Liver (tissue), 9 donors: ENCODE measurements around the gene ZFP69B. TPM values are rescaled to one million over a fixed set of nuclear protein-coding genes. Genes with fewer than 3 reads are reported as not detected.

ENCODE experiments used
- DNase-seq: peaks from one replicate; pipeline ENCODE4 v3.0.0-alpha.2; 2017; ENCODE audit warnings: low spot score
- H3K27ac ChIP-seq, 2 donors: one replicate each; pipeline ENCODE4 v1.7.0; 2013; ENCODE audit warnings: inconsistent platforms in 2 of 2, low read length in 2 of 2, control low read depth in 1 of 2, low read depth in 1 of 2, mild to moderate bottlenecking in 1 of 2
- H3K27me3 ChIP-seq, 4 donors: one replicate each; pipeline versions ENCODE4 v1.6.1 to v1.7.0; 2013; ENCODE audit warnings: low read length in 3 of 4, inconsistent platforms in 1 of 4, mild to moderate bottlenecking in 1 of 4, moderate library complexity in 1 of 4; ENCODE audit not compliant: control insufficient read depth in 4 of 4, insufficient read depth in 4 of 4
- H3K36me3 ChIP-seq, 4 donors: one replicate each; pipeline versions ENCODE4 v1.6.1 to v1.7.0; 2013; ENCODE audit warnings: low read length in 3 of 4, mild to moderate bottlenecking in 3 of 4, low read depth in 1 of 4, moderate library complexity in 1 of 4; ENCODE audit not compliant: control insufficient read depth in 4 of 4, insufficient read depth in 3 of 4
- H3K4me1 ChIP-seq, 4 donors: one replicate each; pipeline versions ENCODE4 v1.6.1 to v1.7.0; 2013; ENCODE audit warnings: low read length in 3 of 4, mild to moderate bottlenecking in 3 of 4, moderate library complexity in 1 of 4; ENCODE audit not compliant: control insufficient read depth in 4 of 4, insufficient read depth in 4 of 4
- H3K4me3 ChIP-seq, 3 donors: one replicate each; pipeline versions ENCODE4 v1.6.1 to v1.7.0; 2013; ENCODE audit warnings: low read length in 3 of 3, control low read depth in 1 of 3, low read depth in 1 of 3, mild to moderate bottlenecking in 1 of 3
- H3K9ac ChIP-seq, 2 donors: one replicate each; pipeline ENCODE4 v1.7.0; 2013; ENCODE audit warnings: low read length in 2 of 2, mild to moderate bottlenecking in 2 of 2, moderate library complexity in 2 of 2, control low read depth in 1 of 2, low read depth in 1 of 2
- H3K9me3 ChIP-seq, 4 donors: one replicate each; pipeline versions ENCODE4 v1.6.1 to v1.7.0; 2013; ENCODE audit warnings: low read length in 3 of 4; ENCODE audit not compliant: control insufficient read depth in 4 of 4
- ATF3 ChIP-seq: IDR thresholded peaks from 2 replicates; pipeline ENCODE4 v1.6.1; 2016; ENCODE audit warnings: antibody characterized with exemption
- CTCF ChIP-seq: fragments of 150-350 bp; IDR thresholded peaks from 2 replicates; pipeline ENCODE4 v1.5.1; 2017; ENCODE audit warnings: improper control_type of control experiment, low read depth, low read length; ENCODE audit not compliant: missing input control
- EGR1 ChIP-seq, 2 donors: IDR thresholded peaks; 2 replicates each; pipeline ENCODE4 v1.6.1; 2016 to 2018; ENCODE audit warnings: antibody characterized with exemption in 2 of 2, low read depth in 2 of 2
- FOXA1 ChIP-seq: IDR thresholded peaks from 2 replicates; pipeline ENCODE4 v1.6.1; 2016; ENCODE audit warnings: antibody characterized with exemption
- FOXA2 ChIP-seq: IDR thresholded peaks from 2 replicates; pipeline ENCODE4 v1.6.1; 2016; ENCODE audit warnings: antibody characterized with exemption
- GABPA ChIP-seq, 2 donors: IDR thresholded peaks in 1 of 2; conservative IDR thresholded peaks in 1 of 2; 2 replicates each; pipeline ENCODE4 v1.6.1; 2016; ENCODE audit warnings: antibody characterized with exemption in 2 of 2, mild to moderate bottlenecking in 1 of 2, moderate library complexity in 1 of 2
- HNF4A ChIP-seq, 2 donors: conservative IDR thresholded peaks; 2 replicates each; pipeline ENCODE4 v1.6.1; 2016; ENCODE audit warnings: antibody characterized with exemption in 2 of 2, mild to moderate bottlenecking in 2 of 2
- HNF4G ChIP-seq: IDR thresholded peaks from 2 replicates; pipeline ENCODE4 v1.6.1; 2016; ENCODE audit warnings: antibody characterized with exemption
- JUND ChIP-seq, 2 donors: IDR thresholded peaks; 2 replicates each; pipeline ENCODE4 v1.6.1; 2016; ENCODE audit warnings: antibody characterized with exemption in 2 of 2
- MAX ChIP-seq: IDR thresholded peaks from 2 replicates; pipeline ENCODE4 v1.6.1; 2016; ENCODE audit warnings: antibody characterized with exemption
- NR2F2 ChIP-seq: IDR thresholded peaks from 2 replicates; pipeline ENCODE4 v1.6.1; 2016; ENCODE audit warnings: antibody characterized with exemption
- RAD21 ChIP-seq, 2 donors: IDR thresholded peaks; 2 replicates each; pipeline ENCODE4 v1.6.1; 2016; ENCODE audit warnings: antibody characterized with exemption in 2 of 2, mild to moderate bottlenecking in 2 of 2
- RXRA ChIP-seq, 2 donors: IDR thresholded peaks; 2 replicates each; pipeline ENCODE4 v1.6.1; 2017 to 2018; ENCODE audit warnings: antibody characterized with exemption in 2 of 2, mild to moderate bottlenecking in 1 of 2
- SP1 ChIP-seq: IDR thresholded peaks from 2 replicates; pipeline ENCODE4 v1.6.1; 2018; ENCODE audit warnings: antibody characterized with exemption, mild to moderate bottlenecking
- TAF1 ChIP-seq: conservative IDR thresholded peaks from 2 replicates; pipeline ENCODE4 v1.6.1; 2016; ENCODE audit warnings: antibody characterized with exemption, mild to moderate bottlenecking
- YY1 ChIP-seq: IDR thresholded peaks from 2 replicates; pipeline ENCODE4 v1.6.1; 2016; ENCODE audit warnings: antibody characterized with exemption, mild to moderate bottlenecking
- ZBTB33 ChIP-seq: IDR thresholded peaks from 2 replicates; pipeline ENCODE4 v1.6.1; 2016; ENCODE audit warnings: antibody characterized with exemption
- WGBS: extraction: QIAGEN DNeasy Blood & Tissue Kit; methylation state at CpG from one replicate; pipeline ENCODE4 v1.1.7; 2013; 5-methylcytosine and 5-hydroxymethylcytosine counted together
- polyA plus RNA-seq, 2 donors: library from polyadenylated mRNA; stranded (reverse) in 1 of 2; unstranded in 1 of 2; fragments of 200-250 nt in 1 of 2; fragments of >200 nt in 1 of 2; fragmentation: Nextera tagmentation in 1 of 2; extraction: Ambion mirVana in 1 of 2; gene quantifications; one replicate each; pipeline versions ENCODE4 v1.2.1 to v1.2.3, GENCODE V29; 2013 to 2015
- total RNA-seq, 2 donors: library from RNA; depleted of rRNA; stranded (reverse); fragments of >200 nt; gene quantifications; one replicate each; pipeline ENCODE4 v1.2.3, GENCODE V29; 2014
- TF ChIP-seq, protein P1 (sequence below): IDR thresholded peaks from 2 replicates; pipeline ENCODE4 v1.6.1; 2016; ENCODE audit warnings: antibody characterized with exemption, mild to moderate bottlenecking
- donor health status: healthy.
- donor health status: healthy.
- donor health status: healthy.
- donor health status: healthy.
- donor health status: healthy.

ZFP69B gene
- total and polyA plus RNA-seq, 4 donors = 0.19 to 0.92 (median 0.62) TPM

GRCh38 chr1:40462956-40463590 is 12.8 kb downstream of the ZFP69B start:
- Histone ChIP-seq H3K27ac (no peak overlapping the region), H3K4me3 (peak overlapping the region in 1 of 3 donors; percentile 15), H3K9ac (no peak overlapping the region), H3K9me3 (peaks cover 30 to 83% (median 53%) of the 10 kb centered on the region in 4 donors), H3K36me3 (peaks cover 0 to 28% (median 5%) of the 10 kb centered on the region in 4 donors), H3K4me1 (no peaks in the 10 kb centered on the region), H3K27me3 (no peaks in the 10 kb centered on the region)
- TF ChIP-seq YY1 = no peak
- no peak for TF ChIP-seq FOXA1
- no peak for DNase-seq
- WGBS = 95% methylated on average over 3 of the region's 3 CpGs

- TF ChIP-seq YY1 (no peak), MAX (no peak), JUND (IDR thresholded peaks at IDR 0.05) (no peak), FOXA1 (no peak)
- H3K9me3 ChIP-seq = peaks cover 23 to 59% (median 32%) of the 10 kb centered on the region in 4 donors
- peak overlapping the region in 1 of 3 donors; percentile 5 for H3K4me3 ChIP-seq
- no peak for DNase-seq
- H3K9ac ChIP-seq = no peak overlapping the region
- 94% methylated on average over 2 of the region's 2 CpGs for WGBS
- no peaks in the 10 kb centered on the region for H3K4me1 ChIP-seq
- no peaks in the 10 kb centered on the region for H3K27me3 ChIP-seq
- peaks cover 0 to 10% (median 0%) of the 10 kb centered on the region in 4 donors for H3K36me3 ChIP-seq
- no peak overlapping the region for H3K27ac ChIP-seq
These were observed 19.1 kb downstream of the ZFP69B start for GRCh38 chr1:40469327-40469726.

- WGBS = 94% methylated on average over 2 of the region's 2 CpGs
These were observed 25.0 kb downstream of the ZFP69B start for GRCh38 chr1:40475268-40475667.

More at GRCh38 chr1:40475268-40475667, 25.0 kb downstream of the ZFP69B start:
- H3K27ac ChIP-seq = no peak overlapping the region
- H3K36me3 ChIP-seq = peaks cover 0 to 2% (median 0%) of the 10 kb centered on the region in 4 donors
- no peak for DNase-seq
- H3K9ac ChIP-seq = no peak overlapping the region
- peaks cover 0 to 19% (median 8%) of the 10 kb centered on the region in 4 donors for H3K9me3 ChIP-seq
- no peaks in the 10 kb centered on the region for H3K27me3 ChIP-seq
- no peak overlapping the region for H3K4me3 ChIP-seq
- H3K4me1 ChIP-seq = peaks cover 0 to 12% (median 4%) of the 10 kb centered on the region in 4 donors
- TF ChIP-seq GABPA (IDR thresholded peaks at IDR 0.05 in 1 of 2, conservative IDR thresholded peaks at IDR 0.05 in 1 of 2) (no peak), HNF4G (no peak), HNF4A (conservative IDR thresholded peaks at IDR 0.05) (no peak), ATF3 (no peak), NR2F2 (no peak), MAX (no peak), RXRA (IDR thresholded peaks at IDR 0.05) (no peak), JUND (IDR thresholded peaks at IDR 0.05) (no peak), FOXA1 (no peak), RAD21 (IDR thresholded peaks at IDR 0.05) (no peak), FOXA2 (no peak), ZBTB33 (no peak), TAF1 (no peak), CTCF (no peak), YY1 (no peak), SP1 (no peak), EGR1 (IDR thresholded peaks at IDR 0.05; ENCODE audit: low read depth in 2 of 2) (no peak)
- TF ChIP-seq, protein P1, sequence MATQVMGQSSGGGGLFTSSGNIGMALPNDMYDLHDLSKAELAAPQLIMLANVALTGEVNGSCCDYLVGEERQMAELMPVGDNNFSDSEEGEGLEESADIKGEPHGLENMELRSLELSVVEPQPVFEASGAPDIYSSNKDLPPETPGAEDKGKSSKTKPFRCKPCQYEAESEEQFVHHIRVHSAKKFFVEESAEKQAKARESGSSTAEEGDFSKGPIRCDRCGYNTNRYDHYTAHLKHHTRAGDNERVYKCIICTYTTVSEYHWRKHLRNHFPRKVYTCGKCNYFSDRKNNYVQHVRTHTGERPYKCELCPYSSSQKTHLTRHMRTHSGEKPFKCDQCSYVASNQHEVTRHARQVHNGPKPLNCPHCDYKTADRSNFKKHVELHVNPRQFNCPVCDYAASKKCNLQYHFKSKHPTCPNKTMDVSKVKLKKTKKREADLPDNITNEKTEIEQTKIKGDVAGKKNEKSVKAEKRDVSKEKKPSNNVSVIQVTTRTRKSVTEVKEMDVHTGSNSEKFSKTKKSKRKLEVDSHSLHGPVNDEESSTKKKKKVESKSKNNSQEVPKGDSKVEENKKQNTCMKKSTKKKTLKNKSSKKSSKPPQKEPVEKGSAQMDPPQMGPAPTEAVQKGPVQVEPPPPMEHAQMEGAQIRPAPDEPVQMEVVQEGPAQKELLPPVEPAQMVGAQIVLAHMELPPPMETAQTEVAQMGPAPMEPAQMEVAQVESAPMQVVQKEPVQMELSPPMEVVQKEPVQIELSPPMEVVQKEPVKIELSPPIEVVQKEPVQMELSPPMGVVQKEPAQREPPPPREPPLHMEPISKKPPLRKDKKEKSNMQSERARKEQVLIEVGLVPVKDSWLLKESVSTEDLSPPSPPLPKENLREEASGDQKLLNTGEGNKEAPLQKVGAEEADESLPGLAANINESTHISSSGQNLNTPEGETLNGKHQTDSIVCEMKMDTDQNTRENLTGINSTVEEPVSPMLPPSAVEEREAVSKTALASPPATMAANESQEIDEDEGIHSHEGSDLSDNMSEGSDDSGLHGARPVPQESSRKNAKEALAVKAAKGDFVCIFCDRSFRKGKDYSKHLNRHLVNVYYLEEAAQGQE = no peak
